Liver (tissue), 9 donors: ENCODE results near the gene RADX. TPM values are rescaled to one million over a fixed set of nuclear protein-coding genes. Genes with fewer than 3 reads are reported as not detected.

Source experiments
- DNase-seq: peaks from one replicate; pipeline ENCODE4 v3.0.0-alpha.2; 2017; ENCODE audit warnings: low spot score
- H3K27ac ChIP-seq, 2 donors: one replicate each; pipeline ENCODE4 v1.7.0; 2013; ENCODE audit warnings: inconsistent platforms in 2 of 2, low read length in 2 of 2, control low read depth in 1 of 2, low read depth in 1 of 2, mild to moderate bottlenecking in 1 of 2
- H3K27me3 ChIP-seq, 4 donors: one replicate each; pipeline versions ENCODE4 v1.6.1 to v1.7.0; 2013; ENCODE audit warnings: low read length in 3 of 4, inconsistent platforms in 1 of 4, mild to moderate bottlenecking in 1 of 4, moderate library complexity in 1 of 4; ENCODE audit not compliant: control insufficient read depth in 4 of 4, insufficient read depth in 4 of 4
- H3K36me3 ChIP-seq, 4 donors: one replicate each; pipeline versions ENCODE4 v1.6.1 to v1.7.0; 2013; ENCODE audit warnings: low read length in 3 of 4, mild to moderate bottlenecking in 3 of 4, low read depth in 1 of 4, moderate library complexity in 1 of 4; ENCODE audit not compliant: control insufficient read depth in 4 of 4, insufficient read depth in 3 of 4
- H3K4me1 ChIP-seq, 4 donors: one replicate each; pipeline versions ENCODE4 v1.6.1 to v1.7.0; 2013; ENCODE audit warnings: low read length in 3 of 4, mild to moderate bottlenecking in 3 of 4, moderate library complexity in 1 of 4; ENCODE audit not compliant: control insufficient read depth in 4 of 4, insufficient read depth in 4 of 4
- H3K4me3 ChIP-seq, 3 donors: one replicate each; pipeline versions ENCODE4 v1.6.1 to v1.7.0; 2013; ENCODE audit warnings: low read length in 3 of 3, control low read depth in 1 of 3, low read depth in 1 of 3, mild to moderate bottlenecking in 1 of 3
- H3K9ac ChIP-seq, 2 donors: one replicate each; pipeline ENCODE4 v1.7.0; 2013; ENCODE audit warnings: low read length in 2 of 2, mild to moderate bottlenecking in 2 of 2, moderate library complexity in 2 of 2, control low read depth in 1 of 2, low read depth in 1 of 2
- H3K9me3 ChIP-seq, 4 donors: one replicate each; pipeline versions ENCODE4 v1.6.1 to v1.7.0; 2013; ENCODE audit warnings: low read length in 3 of 4; ENCODE audit not compliant: control insufficient read depth in 4 of 4
- EGR1 ChIP-seq, 2 donors: IDR thresholded peaks; 2 replicates each; pipeline ENCODE4 v1.6.1; 2016 to 2018; ENCODE audit warnings: antibody characterized with exemption in 2 of 2, low read depth in 2 of 2
- FOXA1 ChIP-seq: IDR thresholded peaks from 2 replicates; pipeline ENCODE4 v1.6.1; 2016; ENCODE audit warnings: antibody characterized with exemption
- FOXA2 ChIP-seq: IDR thresholded peaks from 2 replicates; pipeline ENCODE4 v1.6.1; 2016; ENCODE audit warnings: antibody characterized with exemption
- GABPA ChIP-seq, 2 donors: IDR thresholded peaks in 1 of 2; conservative IDR thresholded peaks in 1 of 2; 2 replicates each; pipeline ENCODE4 v1.6.1; 2016; ENCODE audit warnings: antibody characterized with exemption in 2 of 2, mild to moderate bottlenecking in 1 of 2, moderate library complexity in 1 of 2
- HNF4G ChIP-seq: IDR thresholded peaks from 2 replicates; pipeline ENCODE4 v1.6.1; 2016; ENCODE audit warnings: antibody characterized with exemption
- NR2F2 ChIP-seq: IDR thresholded peaks from 2 replicates; pipeline ENCODE4 v1.6.1; 2016; ENCODE audit warnings: antibody characterized with exemption
- RAD21 ChIP-seq, 2 donors: IDR thresholded peaks; 2 replicates each; pipeline ENCODE4 v1.6.1; 2016; ENCODE audit warnings: antibody characterized with exemption in 2 of 2, mild to moderate bottlenecking in 2 of 2
- RXRA ChIP-seq, 2 donors: IDR thresholded peaks; 2 replicates each; pipeline ENCODE4 v1.6.1; 2017 to 2018; ENCODE audit warnings: antibody characterized with exemption in 2 of 2, mild to moderate bottlenecking in 1 of 2
- SP1 ChIP-seq: IDR thresholded peaks from 2 replicates; pipeline ENCODE4 v1.6.1; 2018; ENCODE audit warnings: antibody characterized with exemption, mild to moderate bottlenecking
- TAF1 ChIP-seq: conservative IDR thresholded peaks from 2 replicates; pipeline ENCODE4 v1.6.1; 2016; ENCODE audit warnings: antibody characterized with exemption, mild to moderate bottlenecking
- YY1 ChIP-seq: IDR thresholded peaks from 2 replicates; pipeline ENCODE4 v1.6.1; 2016; ENCODE audit warnings: antibody characterized with exemption, mild to moderate bottlenecking
- WGBS: extraction: QIAGEN DNeasy Blood & Tissue Kit; methylation state at CpG from one replicate; pipeline ENCODE4 v1.1.7; 2013; 5-methylcytosine and 5-hydroxymethylcytosine counted together
- polyA plus RNA-seq, 2 donors: library from polyadenylated mRNA; stranded (reverse) in 1 of 2; unstranded in 1 of 2; fragments of 200-250 nt in 1 of 2; fragments of >200 nt in 1 of 2; fragmentation: Nextera tagmentation in 1 of 2; extraction: Ambion mirVana in 1 of 2; gene quantifications; one replicate each; pipeline versions ENCODE4 v1.2.1 to v1.2.3, GENCODE V29; 2013 to 2015
- total RNA-seq, 2 donors: library from RNA; depleted of rRNA; stranded (reverse); fragments of >200 nt; gene quantifications; one replicate each; pipeline ENCODE4 v1.2.3, GENCODE V29; 2014
- TF ChIP-seq, protein P1 (sequence below): IDR thresholded peaks from 2 replicates; pipeline ENCODE4 v1.6.1; 2016; ENCODE audit warnings: antibody characterized with exemption, mild to moderate bottlenecking
- TF ChIP-seq, protein P2 (sequence below): fragments of 150-350 bp; IDR thresholded peaks from 2 replicates; pipeline ENCODE4 v1.5.1; 2017; ENCODE audit warnings: improper control_type of control experiment, low read depth, low read length; ENCODE audit not compliant: missing input control
- TF ChIP-seq, protein P3 (sequence below): IDR thresholded peaks from 2 replicates; pipeline ENCODE4 v1.6.1; 2016; ENCODE audit warnings: antibody characterized with exemption
- TF ChIP-seq, protein P4 (sequence below): IDR thresholded peaks from 2 replicates; pipeline ENCODE4 v1.6.1; 2016; ENCODE audit warnings: antibody characterized with exemption
- TF ChIP-seq, protein P5 (sequence below): IDR thresholded peaks from 2 replicates; pipeline ENCODE4 v1.6.1; 2016; ENCODE audit warnings: antibody characterized with exemption
- donor health status: healthy.
- donor health status: healthy.
- donor health status: healthy.
- donor health status: healthy.
- donor health status: healthy.

Gene RADX
- total and polyA plus RNA-seq, 4 donors = 0.46 to 2.3 (median 0.95) TPM

DNA sequence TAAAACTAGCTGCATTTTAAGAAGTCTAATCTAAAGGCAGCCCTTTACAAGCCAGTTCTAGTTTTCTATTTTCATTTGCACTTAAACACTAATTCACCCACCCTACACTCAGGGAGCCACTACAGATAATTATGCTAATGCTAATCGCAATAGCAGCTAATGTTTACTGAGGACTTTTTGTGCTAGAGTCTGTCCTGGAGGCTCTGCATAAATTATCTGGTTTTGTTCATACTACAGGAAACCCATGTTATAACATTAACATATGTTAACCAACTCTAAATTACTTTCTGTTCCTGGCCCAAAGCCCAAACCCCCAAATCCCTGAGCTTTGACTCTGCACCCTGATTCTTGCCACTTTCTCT is 480 bp upstream of the RADX start:
- Histone ChIP-seq H3K9me3 (no peaks in the 10 kb centered on the region), H3K27me3 (no peaks in the 10 kb centered on the region), H3K4me3 (peak overlapping the region; percentile 33 to 86 (median 47)), H3K9ac (peak overlapping the region in 1 of 2 donors; percentile 64), H3K36me3 (no peaks in the 10 kb centered on the region), H3K4me1 (peaks cover 0 to 9% (median 2%) of the 10 kb centered on the region in 4 donors), H3K27ac (peak overlapping the region in 1 of 2 donors; percentile 13)
- 16% methylated on average over 1 of the region's 1 CpG for WGBS
- no peak for DNase-seq
- TF ChIP-seq FOXA1 (no peak), NR2F2 (no peak), YY1 (no peak), RAD21 (IDR thresholded peaks at IDR 0.05) (no peak)
- TF ChIP-seq, protein P1, sequence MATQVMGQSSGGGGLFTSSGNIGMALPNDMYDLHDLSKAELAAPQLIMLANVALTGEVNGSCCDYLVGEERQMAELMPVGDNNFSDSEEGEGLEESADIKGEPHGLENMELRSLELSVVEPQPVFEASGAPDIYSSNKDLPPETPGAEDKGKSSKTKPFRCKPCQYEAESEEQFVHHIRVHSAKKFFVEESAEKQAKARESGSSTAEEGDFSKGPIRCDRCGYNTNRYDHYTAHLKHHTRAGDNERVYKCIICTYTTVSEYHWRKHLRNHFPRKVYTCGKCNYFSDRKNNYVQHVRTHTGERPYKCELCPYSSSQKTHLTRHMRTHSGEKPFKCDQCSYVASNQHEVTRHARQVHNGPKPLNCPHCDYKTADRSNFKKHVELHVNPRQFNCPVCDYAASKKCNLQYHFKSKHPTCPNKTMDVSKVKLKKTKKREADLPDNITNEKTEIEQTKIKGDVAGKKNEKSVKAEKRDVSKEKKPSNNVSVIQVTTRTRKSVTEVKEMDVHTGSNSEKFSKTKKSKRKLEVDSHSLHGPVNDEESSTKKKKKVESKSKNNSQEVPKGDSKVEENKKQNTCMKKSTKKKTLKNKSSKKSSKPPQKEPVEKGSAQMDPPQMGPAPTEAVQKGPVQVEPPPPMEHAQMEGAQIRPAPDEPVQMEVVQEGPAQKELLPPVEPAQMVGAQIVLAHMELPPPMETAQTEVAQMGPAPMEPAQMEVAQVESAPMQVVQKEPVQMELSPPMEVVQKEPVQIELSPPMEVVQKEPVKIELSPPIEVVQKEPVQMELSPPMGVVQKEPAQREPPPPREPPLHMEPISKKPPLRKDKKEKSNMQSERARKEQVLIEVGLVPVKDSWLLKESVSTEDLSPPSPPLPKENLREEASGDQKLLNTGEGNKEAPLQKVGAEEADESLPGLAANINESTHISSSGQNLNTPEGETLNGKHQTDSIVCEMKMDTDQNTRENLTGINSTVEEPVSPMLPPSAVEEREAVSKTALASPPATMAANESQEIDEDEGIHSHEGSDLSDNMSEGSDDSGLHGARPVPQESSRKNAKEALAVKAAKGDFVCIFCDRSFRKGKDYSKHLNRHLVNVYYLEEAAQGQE = no peak
- TF ChIP-seq, protein P2, sequence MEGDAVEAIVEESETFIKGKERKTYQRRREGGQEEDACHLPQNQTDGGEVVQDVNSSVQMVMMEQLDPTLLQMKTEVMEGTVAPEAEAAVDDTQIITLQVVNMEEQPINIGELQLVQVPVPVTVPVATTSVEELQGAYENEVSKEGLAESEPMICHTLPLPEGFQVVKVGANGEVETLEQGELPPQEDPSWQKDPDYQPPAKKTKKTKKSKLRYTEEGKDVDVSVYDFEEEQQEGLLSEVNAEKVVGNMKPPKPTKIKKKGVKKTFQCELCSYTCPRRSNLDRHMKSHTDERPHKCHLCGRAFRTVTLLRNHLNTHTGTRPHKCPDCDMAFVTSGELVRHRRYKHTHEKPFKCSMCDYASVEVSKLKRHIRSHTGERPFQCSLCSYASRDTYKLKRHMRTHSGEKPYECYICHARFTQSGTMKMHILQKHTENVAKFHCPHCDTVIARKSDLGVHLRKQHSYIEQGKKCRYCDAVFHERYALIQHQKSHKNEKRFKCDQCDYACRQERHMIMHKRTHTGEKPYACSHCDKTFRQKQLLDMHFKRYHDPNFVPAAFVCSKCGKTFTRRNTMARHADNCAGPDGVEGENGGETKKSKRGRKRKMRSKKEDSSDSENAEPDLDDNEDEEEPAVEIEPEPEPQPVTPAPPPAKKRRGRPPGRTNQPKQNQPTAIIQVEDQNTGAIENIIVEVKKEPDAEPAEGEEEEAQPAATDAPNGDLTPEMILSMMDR = no peak
- TF ChIP-seq, protein P3, sequence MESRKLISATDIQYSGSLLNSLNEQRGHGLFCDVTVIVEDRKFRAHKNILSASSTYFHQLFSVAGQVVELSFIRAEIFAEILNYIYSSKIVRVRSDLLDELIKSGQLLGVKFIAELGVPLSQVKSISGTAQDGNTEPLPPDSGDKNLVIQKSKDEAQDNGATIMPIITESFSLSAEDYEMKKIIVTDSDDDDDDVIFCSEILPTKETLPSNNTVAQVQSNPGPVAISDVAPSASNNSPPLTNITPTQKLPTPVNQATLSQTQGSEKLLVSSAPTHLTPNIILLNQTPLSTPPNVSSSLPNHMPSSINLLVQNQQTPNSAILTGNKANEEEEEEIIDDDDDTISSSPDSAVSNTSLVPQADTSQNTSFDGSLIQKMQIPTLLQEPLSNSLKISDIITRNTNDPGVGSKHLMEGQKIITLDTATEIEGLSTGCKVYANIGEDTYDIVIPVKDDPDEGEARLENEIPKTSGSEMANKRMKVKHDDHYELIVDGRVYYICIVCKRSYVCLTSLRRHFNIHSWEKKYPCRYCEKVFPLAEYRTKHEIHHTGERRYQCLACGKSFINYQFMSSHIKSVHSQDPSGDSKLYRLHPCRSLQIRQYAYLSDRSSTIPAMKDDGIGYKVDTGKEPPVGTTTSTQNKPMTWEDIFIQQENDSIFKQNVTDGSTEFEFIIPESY = no peak
- TF ChIP-seq, protein P4, sequence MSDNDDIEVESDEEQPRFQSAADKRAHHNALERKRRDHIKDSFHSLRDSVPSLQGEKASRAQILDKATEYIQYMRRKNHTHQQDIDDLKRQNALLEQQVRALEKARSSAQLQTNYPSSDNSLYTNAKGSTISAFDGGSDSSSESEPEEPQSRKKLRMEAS = no peak
- TF ChIP-seq, protein P5, sequence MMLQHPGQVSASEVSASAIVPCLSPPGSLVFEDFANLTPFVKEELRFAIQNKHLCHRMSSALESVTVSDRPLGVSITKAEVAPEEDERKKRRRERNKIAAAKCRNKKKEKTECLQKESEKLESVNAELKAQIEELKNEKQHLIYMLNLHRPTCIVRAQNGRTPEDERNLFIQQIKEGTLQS = no peak

DNA sequence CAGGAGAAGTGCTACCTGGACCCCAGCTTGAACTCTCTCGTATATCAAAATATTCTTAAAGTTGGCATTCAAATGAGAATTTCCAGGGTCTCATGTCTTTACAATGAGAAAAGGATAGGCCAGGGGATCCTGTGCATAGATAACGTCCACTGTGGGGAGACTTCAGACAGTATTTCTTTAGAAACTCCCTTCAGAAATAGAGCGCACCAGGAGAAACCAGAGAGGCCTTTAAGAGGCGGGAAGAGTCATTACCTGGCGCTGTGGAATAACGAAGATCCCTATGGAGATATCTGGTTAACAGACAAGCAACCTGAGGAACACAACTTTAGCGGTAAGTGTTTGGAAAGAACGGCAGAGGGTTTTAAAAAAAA is 600 bp downstream of the RADX start:
- DNase-seq = no peak
- 2% methylated on average over 8 of the region's 8 CpGs for WGBS
- TF ChIP-seq RXRA (IDR thresholded peaks at IDR 0.05) (no peak), TAF1 (no peak), HNF4G (no peak), YY1 (no peak), GABPA (IDR thresholded peaks at IDR 0.05 in 1 of 2, conservative IDR thresholded peaks at IDR 0.05 in 1 of 2) (no peak), EGR1 (IDR thresholded peaks at IDR 0.05; ENCODE audit: low read depth in 2 of 2) (no peak), FOXA2 (no peak), SP1 (no peak), RAD21 (IDR thresholded peaks at IDR 0.05) (no peak)
- TF ChIP-seq, protein P4 = no peak
- TF ChIP-seq, protein P5 = no peak
- TF ChIP-seq, protein P3 = no peak
- TF ChIP-seq, protein P2 = no peak
- Histone ChIP-seq H3K27ac (no peak overlapping the region), H3K4me3 (peak overlapping the region; percentile 47 to 86 (median 69)), H3K36me3 (no peaks in the 10 kb centered on the region), H3K9ac (peak overlapping the region in 1 of 2 donors; percentile 83), H3K9me3 (no peaks in the 10 kb centered on the region), H3K4me1 (peaks cover 0 to 9% (median 2%) of the 10 kb centered on the region in 4 donors), H3K27me3 (no peaks in the 10 kb centered on the region)
